Measurements from ENCODE around the gene MYL11.
A peak's percentile ranks its signal among the peaks of the same experiment; 100 is the strongest.
"Not testable (repeated sequence)": the region's sequence is repeated elsewhere in the genome, so short reads cannot be mapped to it uniquely, and the experiment has no call there.

The MYL11 gene

GRCh38 chr16:30371248-30371816, 3.3 kb upstream of the MYL11 start:
- DNase-seq, result no peak

GRCh38 chr16:30372038-30372712, 2.4 kb upstream of the MYL11 start:
- peak; percentile 34 for DNase-seq

- DNase-seq, result no peak
Measured at GRCh38 chr16:30372725-30373124, 1.9 kb upstream of the MYL11 start.

- no peak for DNase-seq
Measured at GRCh38 chr16:30375864-30376263, 1.3 kb downstream of the MYL11 start.

- peak; percentile 85 for DNase-seq
Measured at GRCh38 chr16:30376461-30376902, 1.9 kb downstream of the MYL11 start.

GRCh38 chr16:30377050-30377811, 2.6 kb downstream of the MYL11 start:
- DNase-seq, result no peak

- DNase-seq, result peak; percentile 87
Measured at GRCh38 chr16:30377812-30378235, 3.2 kb downstream of the MYL11 start.

- DNase-seq, result peak; percentile 98
Measured at GRCh38 chr16:30378236-30379157, 3.9 kb downstream of the MYL11 start.

- DNase-seq, result no peak
Measured at GRCh38 chr16:30379158-30379783, 4.7 kb downstream of the MYL11 start.

GRCh38 chr16:30380072-30380802, 5.6 kb downstream of the MYL11 start:
- DNase-seq, result no peak

- DNase-seq, result no peak
Measured at GRCh38 chr16:30380803-30381208, 6.2 kb downstream of the MYL11 start.

- DNase-seq, result no peak
Measured at GRCh38 chr16:30381291-30382041, 6.9 kb downstream of the MYL11 start.

GRCh38 chr16:30382111-30382881, 7.7 kb downstream of the MYL11 start, which contains the start of gene SEPTIN1:
Gene SEPTIN1, minus strand, starts transcription at chr16:30382561. Its CDS starts 19 bp downstream, at chr16:30382542.
- DNase-seq, result no peak

- DNase-seq, result no peak
Measured at GRCh38 chr16:30383521-30383920, 8.9 kb downstream of the MYL11 start.

GRCh38 chr16:30394592-30395154, 20.1 kb downstream of the MYL11 start:
- DNase-seq, result peak; percentile 53

GRCh38 chr16:30395155-30395991, 20.8 kb downstream of the MYL11 start, which contains the start of gene ZNF48:
Gene ZNF48, plus strand, starts transcription at chr16:30395420. Its CDS starts 375 bp downstream, at chr16:30395795.
- peak; percentile 93 for DNase-seq

GRCh38 chr16:30395992-30396585, 21.5 kb downstream of the MYL11 start:
- DNase-seq, result peak; percentile 60

- DNase-seq, result not testable (repeated sequence)
Measured at GRCh38 chr16:30396627-30397026, 22.0 kb downstream of the MYL11 start.

Measured in NCI-H82 (cell line).